Mucosa of stomach (tissue), 1 donor: ENCODE measurements around the gene METTL15.
"Not testable (repeated sequence)": the region's sequence is repeated elsewhere in the genome, so short reads cannot be mapped to it uniquely, and the experiment has no call there.

Experiments used
- H3K27me3 ChIP-seq: one replicate; pipeline ENCODE4 v1.7.0; 2013; ENCODE audit warnings: mild to moderate bottlenecking, low read length; ENCODE audit not compliant: control insufficient read depth, insufficient read depth
- H3K36me3 ChIP-seq: one replicate; pipeline ENCODE4 v1.7.0; 2013; ENCODE audit warnings: low read length; ENCODE audit not compliant: control insufficient read depth, insufficient read depth
- H3K4me1 ChIP-seq: one replicate; pipeline ENCODE4 v1.7.0; 2013; ENCODE audit warnings: mild to moderate bottlenecking, low read length; ENCODE audit not compliant: control insufficient read depth, insufficient read depth
- H3K4me3 ChIP-seq: one replicate; pipeline ENCODE4 v1.7.0; 2013; ENCODE audit warnings: low read length
- H3K9ac ChIP-seq: one replicate; pipeline ENCODE4 v1.7.0; 2013; ENCODE audit warnings: mild to moderate bottlenecking, low read length, moderate library complexity
- H3K9me3 ChIP-seq: one replicate; pipeline ENCODE4 v1.7.0; 2013; ENCODE audit warnings: mild to moderate bottlenecking, low read length, moderate library complexity; ENCODE audit not compliant: control insufficient read depth
- donor health status: Pancreatic carcinoma.

METTL15 gene

GRCh38 chr11:28146123-28146751 is 38.0 kb downstream of the METTL15 start:
- H3K36me3 ChIP-seq: no peaks in the 10 kb centered on the region
- no peak overlapping the region for H3K4me3 ChIP-seq
- H3K4me1 ChIP-seq: no peaks in the 10 kb centered on the region
- H3K27me3 ChIP-seq: no peaks in the 10 kb centered on the region
- H3K9ac ChIP-seq: no peak overlapping the region
- no peaks in the 10 kb centered on the region for H3K9me3 ChIP-seq

GRCh38 chr11:28152743-28153142 is 44.6 kb downstream of the METTL15 start:
- no peaks in the 10 kb centered on the region for H3K36me3 ChIP-seq
- no peaks in the 10 kb centered on the region for H3K27me3 ChIP-seq
- H3K9ac ChIP-seq: no peak overlapping the region
- no peaks in the 10 kb centered on the region for H3K9me3 ChIP-seq
- H3K4me3 ChIP-seq: no peak overlapping the region
- H3K4me1 ChIP-seq: no peaks in the 10 kb centered on the region

- no peaks in the 10 kb centered on the region for H3K9me3 ChIP-seq
- H3K36me3 ChIP-seq: no peaks in the 10 kb centered on the region
- H3K27me3 ChIP-seq: no peaks in the 10 kb centered on the region
- H3K4me3 ChIP-seq: no peak overlapping the region
- no peak overlapping the region for H3K9ac ChIP-seq
- no peaks in the 10 kb centered on the region for H3K4me1 ChIP-seq
These were observed 45.4 kb downstream of the METTL15 start for GRCh38 chr11:28153586-28153985.

GRCh38 chr11:28168718-28169117 is 60.5 kb downstream of the METTL15 start:
- Histone ChIP-seq H3K9ac (no peak overlapping the region), H3K4me1 (no peaks in the 10 kb centered on the region), H3K36me3 (no peaks in the 10 kb centered on the region), H3K4me3 (no peak overlapping the region), H3K9me3 (no peaks in the 10 kb centered on the region), H3K27me3 (no peaks in the 10 kb centered on the region)

- H3K27me3 ChIP-seq: no peaks in the 10 kb centered on the region
- no peaks in the 10 kb centered on the region for H3K36me3 ChIP-seq
- no peaks in the 10 kb centered on the region for H3K4me1 ChIP-seq
- H3K4me3 ChIP-seq: no peak overlapping the region
- H3K9me3 ChIP-seq: no peaks in the 10 kb centered on the region
- H3K9ac ChIP-seq: no peak overlapping the region
These were observed 61.6 kb downstream of the METTL15 start for GRCh38 chr11:28169816-28170215.

- Histone ChIP-seq H3K9me3 (no peaks in the 10 kb centered on the region), H3K36me3 (no peaks in the 10 kb centered on the region), H3K27me3 (no peaks in the 10 kb centered on the region), H3K4me3 (no peak overlapping the region), H3K4me1 (no peaks in the 10 kb centered on the region), H3K9ac (no peak overlapping the region)
These were observed 62.6 kb downstream of the METTL15 start for GRCh38 chr11:28170759-28171158.

- Histone ChIP-seq H3K27me3 (no peaks in the 10 kb centered on the region), H3K36me3 (no peaks in the 10 kb centered on the region), H3K9me3 (no peaks in the 10 kb centered on the region), H3K9ac (no peak overlapping the region), H3K4me1 (no peaks in the 10 kb centered on the region), H3K4me3 (no peak overlapping the region)
These were observed 68.2 kb downstream of the METTL15 start for GRCh38 chr11:28176351-28176750.

- no peaks in the 10 kb centered on the region for H3K27me3 ChIP-seq
- H3K4me1 ChIP-seq: no peaks in the 10 kb centered on the region
- H3K9me3 ChIP-seq: no peaks in the 10 kb centered on the region
- H3K4me3 ChIP-seq: no peak overlapping the region
- no peaks in the 10 kb centered on the region for H3K36me3 ChIP-seq
- H3K9ac ChIP-seq: no peak overlapping the region
These were observed 87.3 kb downstream of the METTL15 start for GRCh38 chr11:28195449-28195848.

GRCh38 chr11:28209906-28210305 is 101.7 kb downstream of the METTL15 start:
- H3K9me3 ChIP-seq: no peaks in the 10 kb centered on the region
- no peak overlapping the region for H3K9ac ChIP-seq
- no peak overlapping the region for H3K4me3 ChIP-seq
- no peaks in the 10 kb centered on the region for H3K4me1 ChIP-seq
- no peaks in the 10 kb centered on the region for H3K27me3 ChIP-seq
- no peaks in the 10 kb centered on the region for H3K36me3 ChIP-seq

GRCh38 chr11:28222063-28222462 is 113.9 kb downstream of the METTL15 start:
- not testable (repeated sequence) for H3K9me3 ChIP-seq, H3K4me1 ChIP-seq, H3K4me3 ChIP-seq

GRCh38 chr11:28223577-28223976 is 115.4 kb downstream of the METTL15 start:
- Histone ChIP-seq H3K4me3 (no peak overlapping the region), H3K27me3 (no peaks in the 10 kb centered on the region), H3K9me3 (no peaks in the 10 kb centered on the region), H3K36me3 (no peaks in the 10 kb centered on the region), H3K4me1 (no peaks in the 10 kb centered on the region), H3K9ac (no peak overlapping the region)

More at GRCh38 chr11:28222063-28222462, 113.9 kb downstream of the METTL15 start:
- H3K9ac ChIP-seq, H3K27me3 ChIP-seq, H3K36me3 ChIP-seq: not testable (repeated sequence)

GRCh38 chr11:28223994-28224393 is 115.8 kb downstream of the METTL15 start:
- no peaks in the 10 kb centered on the region for H3K4me1 ChIP-seq
- no peak overlapping the region for H3K9ac ChIP-seq
- H3K9me3 ChIP-seq: no peaks in the 10 kb centered on the region
- no peak overlapping the region for H3K4me3 ChIP-seq
- H3K36me3 ChIP-seq: no peaks in the 10 kb centered on the region
- H3K27me3 ChIP-seq: no peaks in the 10 kb centered on the region

GRCh38 chr11:28227460-28227859 is 119.3 kb downstream of the METTL15 start:
- no peak overlapping the region for H3K4me3 ChIP-seq
- H3K9me3 ChIP-seq: no peaks in the 10 kb centered on the region
- H3K27me3 ChIP-seq: no peaks in the 10 kb centered on the region
- no peak overlapping the region for H3K9ac ChIP-seq
- H3K36me3 ChIP-seq: no peaks in the 10 kb centered on the region
- H3K4me1 ChIP-seq: no peaks in the 10 kb centered on the region
